HAP-1 (cell line): ENCODE results near the gene DRAXIN.

Experiments used
- DNase-seq, 2 experiments: peaks; one replicate each; pipeline ENCODE4 v3.0.0-alpha.2; 2016 to 2020; ENCODE audit warnings: low spot score in 2 of 2
- H3K27me3 ChIP-seq: fragments of 250-450 bp; sonication (Bioruptor Pico); 2 replicates; pipeline ENCODE4 v1.5.1; 2020; ENCODE audit warnings: low read depth, mild to moderate bottlenecking, moderate library complexity
- H3K36me3 ChIP-seq: fragments of 250-450 bp; sonication (Bioruptor Pico); replicated peaks from 2 replicates; pipeline ENCODE4 v1.5.1; 2020; ENCODE audit warnings: mild to moderate bottlenecking
- H3K4me1 ChIP-seq: fragments of 250-450 bp; sonication (Bioruptor Pico); 2 replicates; pipeline ENCODE4 v1.5.1; 2020; ENCODE audit warnings: mild to moderate bottlenecking
- H3K4me3 ChIP-seq: fragments of 250-450 bp; sonication (Bioruptor Pico); 2 replicates; pipeline ENCODE4 v1.5.1; 2020; ENCODE audit warnings: mild to moderate bottlenecking, moderate library complexity
- H3K9me3 ChIP-seq: fragments of 250-450 bp; sonication (Bioruptor Pico); 2 replicates; pipeline ENCODE4 v1.5.1; 2020; ENCODE audit warnings: mild to moderate bottlenecking, moderate library complexity
- in situ Hi-C: fragments of 300-500 bp; cut with MboI; formaldehyde crosslinking; loops from 3 replicates; pipeline ENCODE4 v1.14.3; 2020; ENCODE audit warnings: low sequenced_read_pairs, inconsistent platforms, mixed read lengths

The DRAXIN gene

DNA sequence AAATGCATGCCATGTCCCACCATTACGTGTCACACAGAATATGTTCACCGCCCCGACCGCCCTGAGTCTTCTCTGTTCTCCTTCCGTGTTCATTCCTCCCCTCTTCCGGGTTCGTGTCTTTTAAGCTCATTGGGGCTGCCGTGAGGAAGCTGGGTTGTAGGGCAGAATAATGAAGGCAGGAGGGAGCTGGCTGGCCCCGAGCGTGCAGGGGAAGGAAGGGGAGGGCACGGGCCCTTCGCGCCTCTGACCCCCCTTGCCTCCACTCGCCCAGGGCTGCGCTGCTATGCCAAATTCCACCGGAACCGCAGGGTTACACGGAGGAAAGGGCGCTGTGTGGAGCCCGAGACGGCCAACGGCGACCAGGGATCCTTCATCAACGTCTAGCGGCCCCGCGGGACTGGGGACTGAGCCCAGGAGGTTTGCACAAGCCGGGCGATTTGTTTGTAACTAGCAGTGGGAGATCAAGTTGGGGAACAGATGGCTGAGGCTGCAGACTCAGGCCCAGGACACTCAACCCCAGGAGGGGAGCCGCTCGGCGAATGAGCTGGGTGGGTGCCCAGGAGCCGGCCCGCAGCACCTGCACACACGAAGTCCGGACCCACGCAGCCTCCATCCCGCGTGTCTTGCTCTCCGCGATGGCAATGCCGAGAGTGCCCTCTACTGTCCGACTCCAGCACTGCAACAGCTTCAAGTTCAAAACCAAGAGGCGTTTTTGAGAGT lies 28.0 kb downstream of the DRAXIN start:
- Histone ChIP-seq H3K4me1 (peaks cover 5% of the 10 kb centered on the region; the same call in 1 of the 2 replicates), H3K9me3 (no peaks in the 10 kb centered on the region), H3K27me3 (no peaks in the 10 kb centered on the region), H3K4me3 (0 out of 2 replicates have a peak overlapping the region, but pooled peaks have one; percentile 8), H3K36me3 (no peaks in the 10 kb centered on the region)
- in situ Hi-C loops = loop anchor here (5.0 to 10.0 kb wide), 2 partner anchors 57 to 245 kb away; partner anchors contain the start of genes DISP3 and FBXO6
- DNase-seq = peak; percentile 14 to 83

DNA sequence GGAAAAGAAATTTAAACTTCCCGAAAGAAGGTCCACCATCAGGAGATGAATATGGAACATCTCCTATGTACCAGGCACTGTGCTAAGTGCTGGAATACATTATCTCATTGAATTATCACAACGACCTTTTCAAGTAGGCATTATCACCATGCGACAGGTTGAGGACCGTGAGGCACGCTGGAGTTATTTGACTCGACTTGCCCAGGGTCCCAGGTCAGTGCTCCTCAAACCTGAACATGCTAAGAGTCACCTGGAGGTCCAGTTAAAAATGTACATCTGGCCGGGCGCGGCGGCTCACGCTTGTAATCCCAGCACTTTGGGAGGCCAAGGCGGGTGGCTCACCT lies 28.5 kb downstream of the DRAXIN start:
- Histone ChIP-seq H3K4me3 (no peak overlapping the region), H3K36me3 (no peaks in the 10 kb centered on the region), H3K9me3 (no peaks in the 10 kb centered on the region), H3K27me3 (no peaks in the 10 kb centered on the region), H3K4me1 (peaks cover 5% of the 10 kb centered on the region; the same call in 1 of the 2 replicates)
- no peak for DNase-seq
- in situ Hi-C loops = no loop called here

DNA sequence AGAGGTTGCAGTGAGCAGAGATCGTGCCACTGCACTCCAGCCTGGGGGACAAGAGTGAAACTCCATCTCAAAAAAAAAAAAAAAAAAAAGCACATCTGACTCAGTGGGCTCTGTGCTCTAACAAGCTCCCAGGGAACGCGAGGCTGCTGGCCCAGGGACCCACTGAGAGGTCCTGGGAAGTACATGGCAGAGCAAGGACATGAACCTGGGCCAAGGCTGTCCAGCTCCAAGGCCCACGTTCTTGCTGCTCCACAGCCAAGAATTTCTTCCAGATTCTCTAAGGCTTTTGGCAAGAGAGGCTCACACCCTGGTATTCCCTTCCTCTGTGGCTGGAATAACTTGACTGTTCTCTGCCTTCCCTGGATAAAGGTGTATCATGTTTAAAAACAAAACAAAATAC lies 29.0 kb downstream of the DRAXIN start:
- no peak overlapping the region for H3K4me3 ChIP-seq
- peaks cover 5% of the 10 kb centered on the region; the same call in 1 of the 2 replicates for H3K4me1 ChIP-seq
- no peaks in the 10 kb centered on the region for H3K36me3 ChIP-seq
- in situ Hi-C loops = no loop called here
- H3K9me3 ChIP-seq = no peaks in the 10 kb centered on the region
- no peak for DNase-seq
- H3K27me3 ChIP-seq = no peaks in the 10 kb centered on the region

GRCh38 chr1:11721311-11721710 lies 29.8 kb downstream of the DRAXIN start:
- Histone ChIP-seq H3K36me3 (no peaks in the 10 kb centered on the region), H3K27me3 (no peaks in the 10 kb centered on the region), H3K4me3 (no peak overlapping the region), H3K9me3 (no peaks in the 10 kb centered on the region), H3K4me1 (peaks cover 5% of the 10 kb centered on the region; the same call in 1 of the 2 replicates)
- DNase-seq = no peak
- in situ Hi-C loops = no loop called here

DNA sequence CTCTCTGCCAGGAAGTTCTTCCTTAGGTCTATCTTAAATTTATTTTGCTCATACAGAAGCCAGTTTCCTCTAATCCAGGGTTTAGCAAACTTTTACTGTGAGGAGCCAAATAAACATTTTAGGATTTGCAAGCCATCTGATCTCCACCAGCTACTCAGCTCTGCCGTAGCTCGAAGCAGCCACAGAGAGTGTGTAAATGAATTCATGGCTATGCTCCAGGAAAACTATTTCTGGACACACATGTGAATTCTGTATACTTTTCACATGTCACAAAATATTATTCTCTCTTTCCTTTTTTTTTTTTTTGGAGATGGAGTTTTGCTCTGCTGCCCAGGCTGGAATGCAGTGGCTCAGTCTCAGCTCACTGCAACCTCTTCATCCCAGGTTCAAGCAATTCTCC lies 31.0 kb downstream of the DRAXIN start:
- DNase-seq = no peak
- H3K4me3 ChIP-seq = no peak overlapping the region
- H3K4me1 ChIP-seq = peaks cover 5% of the 10 kb centered on the region; the same call in 1 of the 2 replicates
- no peaks in the 10 kb centered on the region for H3K36me3 ChIP-seq
- in situ Hi-C loops = no loop called here
- H3K9me3 ChIP-seq = no peaks in the 10 kb centered on the region
- H3K27me3 ChIP-seq = no peaks in the 10 kb centered on the region

DNA sequence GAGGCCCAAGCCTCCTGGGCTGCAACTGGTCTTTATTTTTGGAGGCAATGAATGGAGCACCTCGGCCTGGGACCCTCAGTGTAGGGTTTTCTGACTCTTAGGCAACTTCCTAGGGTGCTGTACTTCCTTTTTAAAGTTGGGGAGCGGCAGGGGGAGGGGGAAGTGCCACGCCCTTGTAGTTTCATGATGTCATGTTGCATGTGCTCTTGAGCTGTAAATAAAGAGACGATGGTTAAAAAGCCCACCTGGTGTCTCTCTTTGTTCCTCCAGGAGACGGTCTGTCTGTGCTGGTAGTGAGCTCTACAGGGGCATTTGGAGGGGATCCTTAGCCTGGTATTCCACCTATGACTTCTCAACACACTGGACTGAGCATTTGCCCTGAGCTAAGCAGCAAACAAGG lies 34.1 kb downstream of the DRAXIN start:
- Histone ChIP-seq H3K9me3 (no peaks in the 10 kb centered on the region), H3K4me1 (no peaks in the 10 kb centered on the region), H3K36me3 (no peaks in the 10 kb centered on the region), H3K4me3 (no peak overlapping the region), H3K27me3 (no peaks in the 10 kb centered on the region)
- no peak for DNase-seq
- in situ Hi-C loops = no loop called here

GRCh38 chr1:11727119-11727518 lies 35.6 kb downstream of the DRAXIN start:
- in situ Hi-C loops = no loop called here
- Histone ChIP-seq H3K4me1 (no peaks in the 10 kb centered on the region), H3K36me3 (no peaks in the 10 kb centered on the region)

GRCh38 chr1:11728126-11728806 lies 36.8 kb downstream of the DRAXIN start:
- Histone ChIP-seq H3K36me3 (no peaks in the 10 kb centered on the region), H3K4me3 (no peak overlapping the region), H3K9me3 (no peaks in the 10 kb centered on the region), H3K27me3 (no peaks in the 10 kb centered on the region), H3K4me1 (no peaks in the 10 kb centered on the region)
- in situ Hi-C loops = no loop called here
- no peak for DNase-seq

More at GRCh38 chr1:11727119-11727518, 35.6 kb downstream of the DRAXIN start:
- H3K27me3 ChIP-seq = no peaks in the 10 kb centered on the region
- no peak overlapping the region for H3K4me3 ChIP-seq
- DNase-seq = no peak
- H3K9me3 ChIP-seq = no peaks in the 10 kb centered on the region

DNA sequence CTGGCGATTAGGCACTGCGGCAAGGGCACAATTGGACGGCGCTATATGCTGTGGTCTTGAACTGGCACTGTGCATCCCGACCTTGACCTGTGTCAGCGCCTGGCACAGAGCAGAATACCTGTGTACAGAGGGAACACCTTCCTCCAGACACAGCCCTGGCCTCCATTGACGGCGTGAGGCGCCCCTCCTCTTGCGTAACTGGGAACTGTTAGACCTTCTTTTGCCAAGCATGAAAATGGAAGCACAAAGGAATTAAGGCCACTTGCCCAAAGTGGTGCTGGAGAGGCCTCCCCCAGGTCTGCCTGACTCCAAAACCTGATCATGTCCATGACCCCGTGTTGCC lies 37.6 kb downstream of the DRAXIN start:
- no peak overlapping the region for H3K4me3 ChIP-seq
- H3K27me3 ChIP-seq = no peaks in the 10 kb centered on the region
- DNase-seq = no peak
- H3K36me3 ChIP-seq = no peaks in the 10 kb centered on the region
- in situ Hi-C loops = no loop called here
- H3K4me1 ChIP-seq = no peaks in the 10 kb centered on the region
- no peaks in the 10 kb centered on the region for H3K9me3 ChIP-seq

GRCh38 chr1:11729498-11730428 lies 38.3 kb downstream of the DRAXIN start:
- Histone ChIP-seq H3K36me3 (no peaks in the 10 kb centered on the region), H3K9me3 (no peaks in the 10 kb centered on the region), H3K27me3 (no peaks in the 10 kb centered on the region), H3K4me1 (no peaks in the 10 kb centered on the region), H3K4me3 (no peak overlapping the region)
- in situ Hi-C loops = no loop called here
- DNase-seq = no peak

DNA sequence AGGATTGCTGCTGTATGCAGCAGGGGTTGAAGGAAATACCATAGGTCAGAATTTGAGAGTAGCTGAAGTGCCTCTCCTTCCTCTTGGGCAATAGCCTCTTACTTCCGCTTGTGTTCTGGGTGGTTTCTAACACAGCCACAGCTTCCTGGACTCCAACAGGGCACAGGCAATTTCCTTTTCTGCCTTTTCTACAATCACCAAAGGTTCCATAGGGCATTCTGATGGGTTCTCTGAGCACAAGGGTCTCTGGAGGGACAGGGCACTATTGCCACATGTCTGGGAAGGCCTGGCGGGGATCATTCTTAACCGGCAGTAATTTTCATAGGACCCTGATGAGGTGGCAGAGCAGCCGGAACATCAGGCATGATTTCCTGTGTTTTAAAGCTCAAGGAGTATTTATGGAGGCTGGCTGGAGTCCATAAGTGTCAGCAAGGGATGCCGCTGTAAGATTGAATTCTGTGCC lies 39.0 kb downstream of the DRAXIN start:
- no peaks in the 10 kb centered on the region for H3K36me3 ChIP-seq
- in situ Hi-C loops = no loop called here
- H3K9me3 ChIP-seq = no peaks in the 10 kb centered on the region
- peaks cover under 1% of the 10 kb centered on the region; the same call in 1 of the 2 replicates for H3K4me1 ChIP-seq
- H3K4me3 ChIP-seq = no peak overlapping the region
- no peak for DNase-seq
- no peaks in the 10 kb centered on the region for H3K27me3 ChIP-seq

DNA sequence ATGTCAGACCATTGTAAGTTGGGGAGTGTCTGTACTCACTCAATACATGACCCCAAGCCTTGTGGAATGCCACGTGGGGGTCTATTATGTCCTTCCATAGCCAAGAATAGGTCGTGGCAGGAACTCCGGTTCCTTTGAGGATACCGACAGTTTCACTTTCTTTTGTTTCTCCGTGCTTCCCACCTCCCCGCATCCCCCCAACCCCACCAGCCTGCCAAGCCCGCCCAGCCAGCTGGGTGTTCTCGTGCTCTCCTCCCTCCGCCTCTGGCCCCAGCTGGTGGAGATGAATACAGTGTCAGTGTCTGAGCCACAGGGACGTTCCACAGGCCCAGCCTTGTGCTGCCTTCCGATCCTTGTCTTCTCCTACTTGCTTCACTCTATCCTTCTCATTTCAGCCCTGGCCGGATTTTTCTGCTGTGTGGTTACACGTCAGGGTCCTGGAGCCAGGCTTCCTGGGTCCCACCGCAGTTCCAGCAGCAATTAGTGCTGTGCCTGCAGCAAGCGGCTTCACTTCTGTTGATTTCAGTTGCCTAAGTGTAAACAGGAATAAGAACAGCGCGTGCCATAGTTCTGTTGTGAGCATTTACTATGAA lies 40.3 kb downstream of the DRAXIN start:
- Histone ChIP-seq H3K27me3 (no peaks in the 10 kb centered on the region), H3K36me3 (no peaks in the 10 kb centered on the region), H3K9me3 (no peaks in the 10 kb centered on the region), H3K4me3 (no peak overlapping the region), H3K4me1 (peaks cover 5% of the 10 kb centered on the region)
- DNase-seq = no peak
- in situ Hi-C loops = no loop called here

GRCh38 chr1:11733306-11733705 lies 41.8 kb downstream of the DRAXIN start:
- in situ Hi-C loops = no loop called here
- Histone ChIP-seq H3K27me3 (no peaks in the 10 kb centered on the region), H3K4me1 (peaks cover 12% of the 10 kb centered on the region), H3K4me3 (no peak overlapping the region), H3K36me3 (no peaks in the 10 kb centered on the region), H3K9me3 (no peaks in the 10 kb centered on the region)
- DNase-seq = no peak
